IPS-20b (cell line): ENCODE measurements around the gene DCAF17.
"Not testable (repeated sequence)": the region's sequence is repeated elsewhere in the genome, so short reads cannot be mapped to it uniquely, and the experiment has no call there.

Source experiments
- H3K27ac ChIP-seq: one replicate; pipeline ENCODE4 v1.5.1; 2013; ENCODE audit warnings: low read length
- H3K27me3 ChIP-seq: 2 replicates; pipeline ENCODE4 v1.6.1; 2013; ENCODE audit warnings: mild to moderate bottlenecking, low read length, inconsistent platforms; ENCODE audit not compliant: insufficient read depth
- H3K36me3 ChIP-seq: 2 replicates; pipeline ENCODE4 v1.6.1; 2013; ENCODE audit warnings: low read depth, mild to moderate bottlenecking, inconsistent platforms, low read length, moderate library complexity; ENCODE audit not compliant: insufficient read depth
- H3K4me1 ChIP-seq: 2 replicates; pipeline ENCODE4 v1.6.1; 2013; ENCODE audit warnings: mild to moderate bottlenecking, control low read depth, inconsistent platforms, low read length, moderate library complexity; ENCODE audit not compliant: insufficient read depth
- H3K4me3 ChIP-seq: 2 replicates; pipeline ENCODE4 v1.5.1; 2013; ENCODE audit warnings: mild to moderate bottlenecking, low read length, inconsistent platforms
- H3K9ac ChIP-seq: 2 replicates; pipeline ENCODE4 v1.6.1; 2013; ENCODE audit warnings: low read depth, mild to moderate bottlenecking, inconsistent platforms, low read length, moderate library complexity
- H3K9me3 ChIP-seq: 2 replicates; pipeline ENCODE4 v1.6.1; 2013; ENCODE audit warnings: mild to moderate bottlenecking, low read depth, low read length, inconsistent platforms; ENCODE audit not compliant: insufficient read depth

The DCAF17 gene

GRCh38 chr2:171411214-171411613 is 22.8 kb upstream of the DCAF17 start:
- Histone ChIP-seq H3K27me3 (no peaks in the 10 kb centered on the region), H3K36me3 (no peaks in the 10 kb centered on the region), H3K4me1 (peaks cover 42% of the 10 kb centered on the region), H3K27ac (no peak overlapping the region), H3K4me3 (no peak overlapping the region), H3K9ac (no peak overlapping the region), H3K9me3 (no peaks in the 10 kb centered on the region)

- H3K27me3 ChIP-seq, result no peaks in the 10 kb centered on the region
- H3K9me3 ChIP-seq, result no peaks in the 10 kb centered on the region
- H3K36me3 ChIP-seq, result no peaks in the 10 kb centered on the region
- H3K27ac ChIP-seq, result no peak overlapping the region
- no peak overlapping the region for H3K4me3 ChIP-seq
- H3K9ac ChIP-seq, result no peak overlapping the region
- H3K4me1 ChIP-seq, result peaks cover 44% of the 10 kb centered on the region
Measured at GRCh38 chr2:171411791-171412483, 22.1 kb upstream of the DCAF17 start.

GRCh38 chr2:171412571-171413175 is 21.4 kb upstream of the DCAF17 start:
- no peak overlapping the region for H3K9ac ChIP-seq
- H3K27ac ChIP-seq, result no peak overlapping the region
- H3K9me3 ChIP-seq, result no peaks in the 10 kb centered on the region
- no peaks in the 10 kb centered on the region for H3K36me3 ChIP-seq
- peaks cover 44% of the 10 kb centered on the region for H3K4me1 ChIP-seq
- H3K27me3 ChIP-seq, result no peaks in the 10 kb centered on the region
- H3K4me3 ChIP-seq, result no peak overlapping the region

- H3K4me1 ChIP-seq, result peaks cover 31% of the 10 kb centered on the region
- H3K9ac ChIP-seq, H3K9me3 ChIP-seq, H3K36me3 ChIP-seq, H3K27me3 ChIP-seq, H3K27ac ChIP-seq, H3K4me3 ChIP-seq: not testable (repeated sequence)
Measured at GRCh38 chr2:171414645-171415044, 19.4 kb upstream of the DCAF17 start.

GRCh38 chr2:171416009-171416926 is 17.8 kb upstream of the DCAF17 start:
- H3K4me3 ChIP-seq, result no peak overlapping the region
- H3K36me3 ChIP-seq, result no peaks in the 10 kb centered on the region

GRCh38 chr2:171419333-171419732 is 14.7 kb upstream of the DCAF17 start:
- Histone ChIP-seq H3K36me3 (no peaks in the 10 kb centered on the region), H3K27me3 (no peaks in the 10 kb centered on the region), H3K4me1 (peaks cover 6% of the 10 kb centered on the region), H3K27ac (no peak overlapping the region), H3K9me3 (peaks cover 17% of the 10 kb centered on the region), H3K9ac (no peak overlapping the region), H3K4me3 (no peak overlapping the region)

More at GRCh38 chr2:171416009-171416926, 17.8 kb upstream of the DCAF17 start:
- H3K9ac ChIP-seq, result no peak overlapping the region
- H3K27me3 ChIP-seq, result no peaks in the 10 kb centered on the region
- no peak overlapping the region for H3K27ac ChIP-seq
- H3K9me3 ChIP-seq, result no peaks in the 10 kb centered on the region
- H3K4me1 ChIP-seq, result peaks cover 18% of the 10 kb centered on the region

- H3K36me3 ChIP-seq, result peaks cover 8% of the 10 kb centered on the region; the same call in 1 of the 2 replicates
- no peaks in the 10 kb centered on the region for H3K27me3 ChIP-seq
- H3K9me3 ChIP-seq, result peaks cover 32% of the 10 kb centered on the region
- no peak overlapping the region for H3K27ac ChIP-seq
- peaks cover 6% of the 10 kb centered on the region for H3K4me1 ChIP-seq
- no peak overlapping the region for H3K9ac ChIP-seq
- H3K4me3 ChIP-seq, result no peak overlapping the region
Measured at GRCh38 chr2:171420728-171421563, 13.1 kb upstream of the DCAF17 start.

- not testable (repeated sequence) for H3K36me3 ChIP-seq, H3K27ac ChIP-seq, H3K4me1 ChIP-seq, H3K9ac ChIP-seq, H3K27me3 ChIP-seq, H3K4me3 ChIP-seq
- peaks cover 32% of the 10 kb centered on the region for H3K9me3 ChIP-seq
Measured at GRCh38 chr2:171422710-171423495, 11.1 kb upstream of the DCAF17 start.

GRCh38 chr2:171430516-171431410 is 3.3 kb upstream of the DCAF17 start:
- H3K27ac ChIP-seq, result peak overlapping the region; percentile 74
- peaks cover under 1% of the 10 kb centered on the region; the same call in 1 of the 2 replicates for H3K9me3 ChIP-seq
- peak overlapping the region; percentile 96; the same call in 1 of the 2 replicates for H3K9ac ChIP-seq
- H3K4me3 ChIP-seq, result peak overlapping the region; percentile 31; the same call in 1 of the 2 replicates
- H3K4me1 ChIP-seq, result peaks cover 26% of the 10 kb centered on the region
- no peaks in the 10 kb centered on the region for H3K27me3 ChIP-seq
- peaks cover 5% of the 10 kb centered on the region for H3K36me3 ChIP-seq

- peaks cover 14% of the 10 kb centered on the region for H3K36me3 ChIP-seq
- peak overlapping the region; percentile 96; the same call in 1 of the 2 replicates for H3K9ac ChIP-seq
- H3K4me1 ChIP-seq, result peaks cover 26% of the 10 kb centered on the region
- no peaks in the 10 kb centered on the region for H3K27me3 ChIP-seq
- peak overlapping the region; percentile 74 for H3K27ac ChIP-seq
- H3K9me3 ChIP-seq, result peaks cover 7% of the 10 kb centered on the region; the same call in 1 of the 2 replicates
- H3K4me3 ChIP-seq, result peak overlapping the region; percentile 83; the same call in 1 of the 2 replicates
Measured at GRCh38 chr2:171431677-171432167, 2.3 kb upstream of the DCAF17 start.
